IMR-90 (cell line): ENCODE measurements around the gene ITPKC. TPM values are rescaled to one million over a fixed set of nuclear protein-coding genes. Genes with fewer than 3 reads are reported as not detected.

ENCODE experiments used
- ATAC-seq: fragments of 200-7000 bp; cut with Tn5 transposase; 2 replicates; pipeline ENCODE4 v1.9.1; 2020; ENCODE audit warnings: low read depth, mild to moderate bottlenecking, moderate library complexity
- BruUV-seq: library from RNA; stranded (reverse); fragments of 400-500 nt; replicated peaks from 2 replicates; lab custom pipeline; 2021; lab: Mats Ljungman, UMichigan
- CTCF ChIA-PET: fragments of 300-600 bp; formaldehyde crosslinking; extraction: SDS; loops from one replicate; lab custom pipeline; 2021; ENCODE audit warnings: antibody characterized with exemption; lab: Yijun Ruan, JAX
- POLR2A ChIA-PET: fragments of 300-600 bp; sonication (Branson Sonifier 250); formaldehyde crosslinking; loops from one replicate; lab custom pipeline; 2022; ENCODE audit warnings: antibody characterized with exemption; ENCODE audit not compliant: unreplicated experiment; lab: Charles Lee
- DNase-seq: peaks from one replicate; pipeline ENCODE4 v3.0.0; 2013
- H2AFZ ChIP-seq: replicated peaks from 2 replicates; pipeline ENCODE3; 2013; ENCODE audit warnings: low read length, mild to moderate bottlenecking; ENCODE audit not compliant: poor library complexity
- H2AK5ac ChIP-seq: 2 replicates; pipeline ENCODE4 v1.6.1; 2013; ENCODE audit warnings: low read depth, low read length, inconsistent platforms
- H2AK9ac ChIP-seq: replicated peaks from 2 replicates; pipeline ENCODE3; 2013; ENCODE audit warnings: mild to moderate bottlenecking, low read depth, low read length, moderate library complexity; ENCODE audit not compliant: poor library complexity
- H2BK120ac ChIP-seq: 2 replicates; pipeline ENCODE4 v1.6.1; 2013; ENCODE audit warnings: low read depth, low read length, inconsistent platforms
- H2BK15ac ChIP-seq: 3 replicates; pipeline ENCODE4 v1.6.1; 2013; ENCODE audit warnings: low read depth, low read length, inconsistent platforms
- H2BK20ac ChIP-seq: 2 replicates; pipeline ENCODE4 v1.6.1; 2013; ENCODE audit warnings: low read depth, mild to moderate bottlenecking, inconsistent platforms, low read length, moderate library complexity
- H2BK5ac ChIP-seq: 2 replicates; pipeline ENCODE4 v1.6.1; 2013; ENCODE audit warnings: mild to moderate bottlenecking, low read depth, low read length, inconsistent platforms; ENCODE audit not compliant: poor library complexity, severe bottlenecking
- H3K14ac ChIP-seq: replicated peaks from 2 replicates; pipeline ENCODE4 v1.6.1; 2013; ENCODE audit warnings: low read depth, low read length, inconsistent platforms
- H3K18ac ChIP-seq: 2 replicates; pipeline ENCODE4 v1.6.1; 2013; ENCODE audit warnings: low read depth, low read length, control low read depth
- H3K23ac ChIP-seq: 2 replicates; pipeline ENCODE4 v1.6.1; 2013; ENCODE audit warnings: low read depth, low read length, inconsistent platforms
- H3K27ac ChIP-seq: 2 replicates; pipeline ENCODE4 v1.5.1; 2013; ENCODE audit warnings: mild to moderate bottlenecking, control low read depth, low read length; ENCODE audit not compliant: insufficient read depth
- H3K27me3 ChIP-seq: 2 replicates; pipeline ENCODE4 v1.6.1; 2013; ENCODE audit warnings: low read length; ENCODE audit not compliant: control insufficient read depth, insufficient read depth
- H3K36me3 ChIP-seq: 2 replicates; pipeline ENCODE4 v1.6.1; 2013; ENCODE audit warnings: low read length, mixed read lengths; ENCODE audit not compliant: control insufficient read depth, insufficient read depth
- H3K4ac ChIP-seq: 2 replicates; pipeline ENCODE4 v1.6.1; 2013; ENCODE audit warnings: low read depth, low read length, inconsistent platforms
- H3K4me1 ChIP-seq: 2 replicates; pipeline ENCODE4 v1.6.1; 2013; ENCODE audit warnings: low read length, mixed read lengths; ENCODE audit not compliant: control insufficient read depth, insufficient read depth
- H3K4me2 ChIP-seq: 2 replicates; pipeline ENCODE4 v1.6.1; 2013; ENCODE audit warnings: low read depth, mild to moderate bottlenecking, control low read depth, low read length, moderate library complexity
- H3K4me3 ChIP-seq: 2 replicates; pipeline ENCODE4 v1.5.1; 2013; ENCODE audit warnings: low read depth, mild to moderate bottlenecking, control low read depth, low read length, moderate library complexity; ENCODE audit not compliant: insufficient read depth
- H3K56ac ChIP-seq: 2 replicates; pipeline ENCODE4 v1.6.1; 2013; ENCODE audit warnings: low read length, inconsistent platforms; ENCODE audit not compliant: insufficient read depth; ENCODE audit errors: extremely low read depth
- H3K79me1 ChIP-seq, 2 experiments: 2 replicates each; pipeline ENCODE4 v1.6.1; 2013; ENCODE audit warnings: low read length in 2 of 2, inconsistent platforms in 1 of 2, low read depth in 1 of 2
- H3K9ac ChIP-seq: 2 replicates; pipeline ENCODE4 v1.6.1; 2013; ENCODE audit warnings: low read depth, low read length, control low read depth
- H3K9me1 ChIP-seq: 2 replicates; pipeline ENCODE4 v1.6.1; 2013; ENCODE audit warnings: low read length, inconsistent platforms; ENCODE audit not compliant: insufficient read depth
- H3K9me3 ChIP-seq: 2 replicates; pipeline ENCODE4 v1.6.1; 2013; ENCODE audit warnings: low read length; ENCODE audit not compliant: control insufficient read depth, insufficient read depth
- H4K20me1 ChIP-seq: 2 replicates; pipeline ENCODE4 v1.6.1; 2013; ENCODE audit warnings: low read length, inconsistent platforms; ENCODE audit not compliant: insufficient read depth
- H4K5ac ChIP-seq: 2 replicates; pipeline ENCODE4 v1.6.1; 2013; ENCODE audit warnings: mild to moderate bottlenecking, low read depth, low read length, control low read depth
- H4K8ac ChIP-seq, 2 experiments: 2 replicates each; pipeline ENCODE4 v1.6.1; 2013; ENCODE audit warnings: low read depth in 2 of 2, low read length in 2 of 2, control low read depth in 1 of 2, inconsistent platforms in 1 of 2
- H4K91ac ChIP-seq: 2 replicates; pipeline ENCODE4 v1.6.1; 2013; ENCODE audit warnings: low read depth, low read length, inconsistent platforms; ENCODE audit not compliant: insufficient read depth
- BHLHE40 ChIP-seq: fragments of 150-350 bp; IDR thresholded peaks from 2 replicates; pipeline ENCODE4 v1.6.1; 2016; ENCODE audit warnings: mild to moderate bottlenecking, low read depth, low read length
- CHD1 ChIP-seq: IDR thresholded peaks from 2 replicates; pipeline ENCODE4 v1.6.1; 2012; ENCODE audit warnings: low read depth, low read length, improper control_type of control experiment
- RFX5 ChIP-seq: IDR thresholded peaks from 2 replicates; pipeline ENCODE4 v1.8.0; 2012; ENCODE audit warnings: low read depth, mild to moderate bottlenecking, low read length, moderate library complexity
- WGBS, 2 experiments: methylation state at CpG; one replicate each; pipeline versions ENCODE4 v1.1.5 to v1.1.7; 2013; ENCODE audit warnings: missing lambda C conversion rate in 2 of 2; ENCODE audit not compliant: insufficient read length in 1 of 2; ENCODE audit errors: extremely low coverage in 2 of 2; 5-methylcytosine and 5-hydroxymethylcytosine counted together
- dilution Hi-C: fragments of 300-500 bp; cut with HindIII; formaldehyde crosslinking; loops from one replicate; pipeline ENCODE4 v1.14.3; 2018; ENCODE audit warnings: low sequenced_read_pairs; ENCODE audit not compliant: unreplicated experiment
- in situ Hi-C: fragments of 300-500 bp; cut with MboI; formaldehyde crosslinking; loops from 3 replicates; pipeline ENCODE4 v1.14.3; 2019; ENCODE audit warnings: low sequenced_read_pairs, inconsistent platforms, mixed read lengths
- intact Hi-C: fragments of 100-400 bp; cut with micrococcal nuclease; formaldehyde crosslinking; loops from 2 replicates; pipeline ENCODE4 v1.10.0; 2022
- polyA plus RNA-seq, 3 experiments: library from polyadenylated mRNA; depleted of rRNA; stranded (reverse); fragments of >200 nt; gene quantifications; 2 replicates each; pipeline ENCODE4 v1.2.3, GENCODE V29; 2012; ENCODE audit warnings: low replicate concordance in 1 of 3
- total RNA-seq: library from RNA; depleted of rRNA; stranded (reverse); fragments of >200 nt; gene quantifications from 2 replicates; pipeline ENCODE4 v1.2.3, GENCODE V29; 2012

ITPKC gene
- total and polyA plus RNA-seq, 2 of the 4 experiments (the other 2 are of a cell fraction), result 7.7 to 9.4 TPM

GRCh38 chr19:40756502-40757110, 39.7 kb downstream of the ITPKC start:
- intact Hi-C loops (no loop called here), in situ Hi-C loops (no loop called here), dilution Hi-C loops (no loop called here)
- no peak overlapping the region for H2BK15ac ChIP-seq
- TF ChIP-seq BHLHE40 (no peak), CHD1 (no peak), RFX5 (no peak)
- no TSS peak for BruUV-seq
- H3K79me1 ChIP-seq, result peaks cover 27 to 57% of the 10 kb centered on the region in 2 experiments
- 96% methylated on average over 3 of the region's 11 CpGs; no CpG with 5 or more reads in 1 of the 2 experiments for WGBS, 2 experiments
- H3K4me3 ChIP-seq, result no peak overlapping the region
- ChIA-PET CTCF (no interaction called here), POLR2A (no interaction called here)
- H3K4me2 ChIP-seq, result no peak overlapping the region
- H2BK5ac ChIP-seq, result no peak overlapping the region
- H4K8ac ChIP-seq, result no peak overlapping the region
- no peak overlapping the region for H3K4ac ChIP-seq
- no peak overlapping the region for H2AK9ac ChIP-seq
- H4K5ac ChIP-seq, result no peak overlapping the region
- no peak overlapping the region for H2BK120ac ChIP-seq
- no peak overlapping the region for H4K91ac ChIP-seq
- DNase-seq (no peak), ATAC-seq (no peak)
- no peak overlapping the region for H2AK5ac ChIP-seq
- peaks cover 56% of the 10 kb centered on the region for H3K36me3 ChIP-seq
- no peak overlapping the region for H3K27ac ChIP-seq
- H3K56ac ChIP-seq, result no peak overlapping the region
- H4K20me1 ChIP-seq, result peaks cover 35% of the 10 kb centered on the region
- H3K4me1 ChIP-seq, result peaks cover 2% of the 10 kb centered on the region; the same call in 1 of the 2 replicates
- no peak overlapping the region for H3K14ac ChIP-seq
- H3K18ac ChIP-seq, result no peak overlapping the region
- no peak overlapping the region for H2BK20ac ChIP-seq
- no peaks in the 10 kb centered on the region for H3K9me3 ChIP-seq
- H3K23ac ChIP-seq, result no peak overlapping the region
- no peak overlapping the region for H3K9ac ChIP-seq
- no peaks in the 10 kb centered on the region for H3K27me3 ChIP-seq
- H2AFZ ChIP-seq, result no peak overlapping the region
- peaks cover 9% of the 10 kb centered on the region; the same call in 1 of the 2 replicates for H3K9me1 ChIP-seq
